Gastroesophageal sphincter (tissue), 4 donors: ENCODE results near the gene CADM2. TPM values are rescaled to one million over a fixed set of nuclear protein-coding genes. Genes with fewer than 3 reads are reported as not detected.

Source experiments
- ATAC-seq: fragments of 150-250 bp; one replicate; pipeline ENCODE4 v1.9.1; 2016; ENCODE audit warnings: mild to moderate bottlenecking, moderate library complexity
- H3K27ac ChIP-seq, 4 donors: fragments of 200-600 bp; sonication (generic) in 3 of 4; 1 replicate in 3 of 4; 2 replicates in 1 of 4; pipeline ENCODE4 v1.5.1; 2016 to 2019
- H3K27me3 ChIP-seq: fragments of 200-600 bp; sonication (generic); one replicate; pipeline ENCODE4 v1.5.1; 2019
- H3K36me3 ChIP-seq, 2 donors: fragments of 200-600 bp; sonication (generic); one replicate each; pipeline ENCODE4 v1.5.1; 2019; ENCODE audit warnings: control low read depth in 1 of 2
- H3K4me1 ChIP-seq, 3 donors: fragments of 200-600 bp; sonication (generic); 1 replicate in 2 of 3; 2 replicates in 1 of 3; pipeline ENCODE4 v1.5.1; 2016 to 2019; ENCODE audit warnings: control low read depth in 2 of 3
- H3K4me3 ChIP-seq, 2 donors: fragments of 200-600 bp; sonication (generic); one replicate each; pipeline ENCODE4 v1.5.1; 2019; ENCODE audit warnings: mild to moderate bottlenecking in 1 of 2, moderate library complexity in 1 of 2
- H3K9me3 ChIP-seq, 3 donors: fragments of 200-600 bp; sonication (generic); one replicate each; pipeline ENCODE4 v1.5.1; 2017 to 2019; ENCODE audit warnings: control low read depth in 2 of 3
- EP300 ChIP-seq: sonication (generic); formaldehyde crosslinking; IDR thresholded peaks from one replicate; pipeline ENCODE4 v1.6.1; 2017; ENCODE audit warnings: antibody characterized with exemption, mild to moderate bottlenecking
- POLR2A ChIP-seq, 2 donors: fragments of 450-650 bp; IDR thresholded peaks; one replicate each; pipeline ENCODE4 v1.6.1; 2017; ENCODE audit warnings: antibody characterized with exemption in 2 of 2, mild to moderate bottlenecking in 2 of 2, moderate library complexity in 1 of 2
- POLR2AphosphoS5 ChIP-seq: sonication (generic); formaldehyde crosslinking; IDR thresholded peaks from one replicate; pipeline ENCODE4 v1.6.1; 2017; ENCODE audit warnings: antibody characterized with exemption
- WGBS, 2 donors: methylation state at CpG; one replicate each; pipeline ENCODE4 v1.1.5; 2018; ENCODE audit warnings: low coverage in 1 of 2; 5-methylcytosine and 5-hydroxymethylcytosine counted together
- total RNA-seq, 4 donors: library from RNA; depleted of rRNA; stranded (reverse); fragments of >200 nt; gene quantifications; one replicate each; pipeline ENCODE4 v1.1.0, GENCODE V29; 2016
- TF ChIP-seq, protein P1 (sequence below), 4 experiments: fragments of 200-600 bp in 2 of 4; fragments of 450-650 bp in 2 of 4; sonication (generic) in 1 of 4; IDR thresholded peaks; one replicate each; pipeline ENCODE4 v1.5.1; 2017 to 2019; ENCODE audit warnings: antibody characterized with exemption in 4 of 4, mild to moderate bottlenecking in 2 of 4, moderate library complexity in 2 of 4

Gene CADM2
- total RNA-seq, 4 donors from 2014 or later = 8.2 to 10.1 (median 9.4) TPM

DNA sequence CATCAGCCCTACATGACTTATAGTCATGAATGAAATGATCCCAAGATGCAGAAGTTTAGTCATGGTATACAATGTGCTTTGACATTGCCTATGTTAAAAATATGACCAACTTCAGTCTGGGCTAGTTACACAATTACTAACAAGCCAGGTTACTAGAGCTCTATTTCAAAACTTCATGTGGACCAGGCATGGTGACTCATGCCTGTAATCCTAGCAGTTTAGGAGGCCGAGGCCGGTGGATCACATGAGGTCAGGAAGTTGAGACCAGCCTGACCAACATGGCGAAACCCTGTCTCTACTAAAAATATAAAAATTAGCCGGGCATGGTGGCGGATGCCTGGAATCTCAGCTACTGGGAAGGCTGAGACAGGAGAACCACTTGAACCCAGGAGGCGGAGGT lies 613.0 kb downstream of the CADM2 start:
- ATAC-seq = no peak

DNA sequence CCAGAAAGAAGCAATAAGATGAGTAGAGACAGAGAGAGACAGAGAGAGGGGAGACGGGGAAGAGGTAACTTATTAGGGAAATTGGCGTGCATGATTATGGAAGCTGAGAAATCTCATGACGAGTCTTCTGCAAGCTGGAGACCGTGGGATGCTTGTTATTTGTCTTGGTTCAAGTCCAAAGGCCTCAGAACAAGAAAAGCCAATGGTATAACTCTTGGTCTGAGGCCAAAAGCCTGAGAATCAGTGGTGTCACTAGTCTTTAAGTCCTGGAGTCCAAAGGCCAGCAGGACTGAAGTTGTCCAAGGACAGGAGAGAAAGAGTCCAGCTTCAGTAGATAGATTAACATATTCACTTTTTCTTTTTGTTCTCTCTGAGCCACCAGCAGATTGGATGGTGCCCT lies 613.6 kb downstream of the CADM2 start:
- Histone ChIP-seq H3K36me3 (no peaks in the 10 kb centered on the region), H3K27ac (no peak overlapping the region), H3K27me3 (no peaks in the 10 kb centered on the region), H3K4me1 (no peaks in the 10 kb centered on the region), H3K4me3 (no peak overlapping the region), H3K9me3 (no peaks in the 10 kb centered on the region)
- ATAC-seq = no peak
- no peak for TF ChIP-seq POLR2A (IDR thresholded peaks at IDR 0.05)
- 58% methylated on average over 4 of the region's 4 CpGs for WGBS, 2 donors

More for the DNA sequence above, 613.0 kb downstream of the CADM2 start:
- no peak for TF ChIP-seq POLR2AphosphoS5
- no peak for TF ChIP-seq EP300
- TF ChIP-seq POLR2A (IDR thresholded peaks at IDR 0.05) = no peak
- TF ChIP-seq, protein P1, sequence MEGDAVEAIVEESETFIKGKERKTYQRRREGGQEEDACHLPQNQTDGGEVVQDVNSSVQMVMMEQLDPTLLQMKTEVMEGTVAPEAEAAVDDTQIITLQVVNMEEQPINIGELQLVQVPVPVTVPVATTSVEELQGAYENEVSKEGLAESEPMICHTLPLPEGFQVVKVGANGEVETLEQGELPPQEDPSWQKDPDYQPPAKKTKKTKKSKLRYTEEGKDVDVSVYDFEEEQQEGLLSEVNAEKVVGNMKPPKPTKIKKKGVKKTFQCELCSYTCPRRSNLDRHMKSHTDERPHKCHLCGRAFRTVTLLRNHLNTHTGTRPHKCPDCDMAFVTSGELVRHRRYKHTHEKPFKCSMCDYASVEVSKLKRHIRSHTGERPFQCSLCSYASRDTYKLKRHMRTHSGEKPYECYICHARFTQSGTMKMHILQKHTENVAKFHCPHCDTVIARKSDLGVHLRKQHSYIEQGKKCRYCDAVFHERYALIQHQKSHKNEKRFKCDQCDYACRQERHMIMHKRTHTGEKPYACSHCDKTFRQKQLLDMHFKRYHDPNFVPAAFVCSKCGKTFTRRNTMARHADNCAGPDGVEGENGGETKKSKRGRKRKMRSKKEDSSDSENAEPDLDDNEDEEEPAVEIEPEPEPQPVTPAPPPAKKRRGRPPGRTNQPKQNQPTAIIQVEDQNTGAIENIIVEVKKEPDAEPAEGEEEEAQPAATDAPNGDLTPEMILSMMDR (IDR thresholded peaks at IDR 0.05) = no peak
- H3K27ac ChIP-seq = no peak overlapping the region
- H3K9me3 ChIP-seq = no peaks in the 10 kb centered on the region
- H3K36me3 ChIP-seq = no peaks in the 10 kb centered on the region
- 96 to 100% methylated on average over 4 to 6 of the region's 6 CpGs for WGBS, 2 donors
- no peaks in the 10 kb centered on the region for H3K27me3 ChIP-seq
- no peak overlapping the region for H3K4me3 ChIP-seq
- H3K4me1 ChIP-seq = no peaks in the 10 kb centered on the region

DNA sequence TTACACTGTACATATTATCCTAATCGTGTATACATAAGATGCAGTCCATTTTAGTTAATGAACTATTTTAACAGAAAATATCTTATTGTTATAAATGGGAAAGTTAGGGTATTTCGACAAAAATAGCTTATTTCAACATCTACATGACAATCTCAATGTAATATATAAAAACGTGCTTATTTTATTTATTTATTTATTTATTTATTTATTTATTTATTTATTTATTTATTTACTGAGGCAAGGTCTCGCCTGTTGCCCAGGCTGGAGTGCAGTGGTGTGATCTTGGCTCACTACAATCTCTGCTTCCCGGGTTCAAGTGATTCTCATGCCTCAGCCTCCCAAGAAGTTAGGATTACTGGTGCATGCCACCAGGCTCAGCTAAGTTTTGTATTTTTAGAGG lies 614.2 kb downstream of the CADM2 start:
- no peaks in the 10 kb centered on the region for H3K36me3 ChIP-seq
- ATAC-seq = no peak
- no peak for TF ChIP-seq EP300
- no peak for TF ChIP-seq POLR2A (IDR thresholded peaks at IDR 0.05)
- TF ChIP-seq, protein P1 (IDR thresholded peaks at IDR 0.05) = no peak
- TF ChIP-seq POLR2AphosphoS5 = no peak
- H3K27ac ChIP-seq = no peak overlapping the region
- 50 to 67% methylated on average over 3 of the region's 5 CpGs for WGBS, 2 donors
- no peaks in the 10 kb centered on the region for H3K4me1 ChIP-seq
- H3K9me3 ChIP-seq = no peaks in the 10 kb centered on the region
- H3K27me3 ChIP-seq = no peaks in the 10 kb centered on the region
- no peak overlapping the region for H3K4me3 ChIP-seq

DNA sequence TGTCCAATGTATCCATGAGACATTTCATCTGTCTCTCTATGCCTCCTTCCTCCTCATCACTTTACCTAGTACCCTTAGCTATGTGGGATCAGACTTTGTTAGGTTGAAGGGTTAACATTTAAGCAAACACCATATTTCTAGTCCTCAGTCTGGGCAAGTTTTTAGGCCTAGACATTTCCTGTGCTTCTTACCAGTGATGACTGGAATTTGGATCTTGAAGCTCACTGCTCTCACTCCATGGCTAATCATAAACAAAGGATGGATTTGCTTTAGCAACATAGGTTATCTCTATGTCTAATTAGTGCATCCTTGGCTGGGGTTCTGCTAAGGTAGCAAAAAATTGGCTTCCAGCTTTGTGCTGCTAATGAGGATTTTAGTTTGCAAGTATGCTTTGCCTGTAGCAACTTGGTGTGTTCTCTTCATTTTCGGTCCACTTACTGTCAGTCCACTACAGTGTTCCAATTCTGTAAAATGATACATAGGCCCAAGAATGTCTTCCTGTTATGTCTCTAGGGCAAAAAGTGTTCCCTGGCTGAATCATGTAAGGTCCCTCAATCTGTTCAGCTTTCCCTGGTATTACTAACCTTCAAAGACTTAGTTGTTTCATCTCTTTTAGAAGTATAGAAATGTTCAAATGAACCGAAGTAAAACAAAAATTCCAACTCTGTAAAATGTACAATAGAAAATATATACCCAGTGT lies 615.4 kb downstream of the CADM2 start:
- WGBS, 2 donors = 72 to 81% methylated on average over 2 of the region's 2 CpGs
- TF ChIP-seq POLR2A (IDR thresholded peaks at IDR 0.05) = no peak
- TF ChIP-seq, protein P1 (IDR thresholded peaks at IDR 0.05) = no peak
- no peak for TF ChIP-seq POLR2AphosphoS5
- no peak for TF ChIP-seq EP300
- no peaks in the 10 kb centered on the region for H3K4me1 ChIP-seq
- no peak overlapping the region for H3K4me3 ChIP-seq
- ATAC-seq = no peak
- H3K27me3 ChIP-seq = no peaks in the 10 kb centered on the region
- no peak overlapping the region for H3K27ac ChIP-seq
- H3K36me3 ChIP-seq = no peaks in the 10 kb centered on the region
- H3K9me3 ChIP-seq = no peaks in the 10 kb centered on the region

DNA sequence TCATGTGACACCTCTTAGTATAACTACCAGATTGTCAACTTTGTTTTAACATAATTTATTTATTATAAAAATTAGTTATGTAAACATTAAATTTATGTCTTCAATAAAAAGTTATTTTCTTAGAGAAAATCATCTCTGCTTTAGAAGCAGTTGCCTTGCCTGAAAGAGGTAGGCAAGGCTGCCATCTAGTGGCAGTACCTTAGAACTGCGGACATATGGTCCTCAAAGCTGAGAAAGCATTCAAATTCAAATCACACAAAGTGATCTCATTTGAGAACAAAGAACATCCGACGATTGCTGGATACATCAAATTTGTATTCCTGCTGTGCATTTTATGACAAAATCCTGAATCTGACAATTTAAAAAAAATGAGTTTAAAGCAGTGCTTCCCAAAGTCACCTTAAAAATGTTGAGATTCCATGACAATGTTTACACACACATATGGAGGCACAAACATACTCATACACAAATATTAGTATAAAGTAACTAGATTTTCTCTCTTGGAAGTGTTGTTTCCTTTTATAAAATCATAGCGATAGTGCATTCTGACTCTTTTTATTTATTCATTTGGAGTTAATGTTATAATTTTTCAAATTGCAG lies 617.4 kb downstream of the CADM2 start:
- WGBS, 2 donors = 19 to 29% methylated on average over 4 of the region's 4 CpGs
- ATAC-seq = no peak
- no peak overlapping the region for H3K27ac ChIP-seq
- H3K27me3 ChIP-seq = no peaks in the 10 kb centered on the region
- no peaks in the 10 kb centered on the region for H3K36me3 ChIP-seq
- TF ChIP-seq EP300 (no peak), POLR2A (IDR thresholded peaks at IDR 0.05) (no peak), POLR2AphosphoS5 (no peak)
- TF ChIP-seq, protein P1 (IDR thresholded peaks at IDR 0.05) = peak; percentile 61 to 77 (median 70)
- H3K9me3 ChIP-seq = no peaks in the 10 kb centered on the region
- no peak overlapping the region for H3K4me3 ChIP-seq
- no peaks in the 10 kb centered on the region for H3K4me1 ChIP-seq
